Stimulated activated naive CD4-positive, alpha-beta T cell (primary cell): ENCODE measurements around the gene CEP63.
"Not testable (repeated sequence)": the region's sequence is repeated elsewhere in the genome, so short reads cannot be mapped to it uniquely, and the experiment has no call there.

Experiments
- DNase-seq, 6 experiments: peaks; one replicate each; lab custom pipeline; 2025; lab: John Stamatoyannopoulos, UW

CEP63 gene

DNA sequence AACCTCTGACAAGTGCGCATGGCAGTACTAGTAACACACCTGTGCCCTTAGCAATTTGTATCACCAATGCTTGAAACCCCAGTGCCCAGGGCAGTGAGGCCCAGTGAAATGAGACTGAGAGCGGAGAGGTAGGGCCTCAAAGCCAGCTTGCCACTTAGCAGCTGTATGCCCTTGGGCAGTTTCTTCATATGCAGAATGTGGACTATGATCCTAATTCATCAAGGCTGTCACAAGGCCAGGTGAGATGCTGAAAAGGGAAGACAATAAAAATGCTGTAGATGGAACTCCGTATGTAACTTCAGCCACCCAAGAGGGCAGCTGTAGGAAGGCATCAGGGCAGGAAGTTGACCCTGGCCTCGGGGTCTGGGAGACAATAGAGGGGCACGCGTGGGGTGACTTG, 90.6 kb downstream of the CEP63 start:
- no peak for DNase-seq

DNA sequence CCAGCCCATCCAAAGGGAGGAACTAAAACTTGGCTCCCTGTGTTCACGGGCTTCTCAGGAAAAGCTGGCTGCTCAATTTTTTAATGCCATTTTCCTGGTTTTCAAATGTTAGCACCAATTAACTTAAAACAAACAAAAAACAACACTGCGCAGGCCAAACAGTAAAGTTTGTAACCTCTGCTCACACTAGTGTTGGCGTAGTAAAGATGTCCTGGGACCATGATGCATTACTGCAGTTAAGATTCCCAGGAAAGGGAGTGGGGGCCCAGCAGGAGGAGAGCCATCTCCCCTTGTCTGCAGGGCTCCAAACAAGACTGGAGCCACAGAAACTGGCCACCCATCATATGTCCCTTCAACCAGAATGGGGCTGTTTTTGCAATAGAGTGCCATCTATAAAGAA, 91.0 kb downstream of the CEP63 start:
- no peak for DNase-seq

DNA sequence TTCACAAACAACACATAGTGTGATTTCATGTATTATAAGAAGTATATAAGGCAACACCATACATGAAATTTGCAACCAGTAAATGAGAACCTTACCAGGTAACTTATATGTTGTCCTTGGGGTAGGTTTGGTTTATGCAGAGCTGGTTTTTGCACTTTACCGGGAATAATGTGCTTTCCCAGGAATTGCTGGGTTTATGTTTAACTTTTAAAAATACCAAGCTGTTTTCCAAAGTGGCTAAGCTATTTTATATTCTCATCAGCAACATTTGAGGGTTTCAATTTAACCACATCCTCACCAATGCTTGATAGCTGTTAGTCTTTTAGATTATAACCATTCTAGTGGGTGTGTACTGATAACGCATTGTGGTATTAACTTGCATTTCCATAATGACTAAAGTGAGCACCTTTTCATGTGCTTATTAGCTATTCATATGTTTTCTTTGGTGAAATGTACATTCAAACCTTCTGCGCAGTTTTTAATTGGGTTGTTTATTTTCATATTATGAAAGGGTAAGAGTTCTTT, 93.3 kb downstream of the CEP63 start:
- DNase-seq, result no peak

DNA sequence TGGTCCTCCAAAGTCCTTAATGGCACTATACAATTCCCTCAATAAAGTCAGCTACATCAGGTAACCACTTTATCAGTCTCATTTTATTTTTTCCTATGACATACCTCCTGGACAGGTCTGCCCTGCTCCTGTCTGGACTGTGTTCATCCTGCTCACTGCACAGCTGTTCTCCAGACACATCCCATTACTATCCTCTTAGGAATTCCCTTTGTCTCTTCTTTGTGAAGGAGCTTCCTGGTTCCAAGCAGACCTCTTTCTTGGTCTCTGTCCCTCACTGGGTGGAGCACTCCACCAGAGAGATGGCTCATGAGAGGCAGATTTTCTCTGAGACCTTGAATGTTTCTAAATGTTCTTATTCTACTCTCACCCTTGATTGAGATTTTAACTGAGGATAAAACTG, 104.9 kb downstream of the CEP63 start:
- no peak for DNase-seq

DNA sequence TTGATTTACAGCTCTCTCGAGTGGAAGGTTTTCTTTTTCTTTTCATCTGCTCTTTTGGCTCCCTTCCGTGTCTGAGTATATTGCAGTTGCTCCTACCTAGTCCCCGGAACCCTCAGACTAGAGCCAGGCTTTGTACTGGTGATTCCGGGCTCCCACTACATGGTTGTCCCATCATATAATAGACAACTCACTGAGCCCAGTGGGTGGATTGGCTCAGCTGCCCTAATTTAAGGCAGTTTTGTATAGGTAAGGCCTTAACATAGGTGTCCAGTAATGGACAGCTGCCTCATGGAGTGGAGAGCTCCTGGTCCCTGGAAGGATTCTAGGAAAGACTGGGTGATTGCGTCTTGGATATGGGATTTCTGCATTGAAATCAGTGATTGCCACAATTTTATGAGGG, 106.9 kb downstream of the CEP63 start:
- DNase-seq, result no peak

DNA sequence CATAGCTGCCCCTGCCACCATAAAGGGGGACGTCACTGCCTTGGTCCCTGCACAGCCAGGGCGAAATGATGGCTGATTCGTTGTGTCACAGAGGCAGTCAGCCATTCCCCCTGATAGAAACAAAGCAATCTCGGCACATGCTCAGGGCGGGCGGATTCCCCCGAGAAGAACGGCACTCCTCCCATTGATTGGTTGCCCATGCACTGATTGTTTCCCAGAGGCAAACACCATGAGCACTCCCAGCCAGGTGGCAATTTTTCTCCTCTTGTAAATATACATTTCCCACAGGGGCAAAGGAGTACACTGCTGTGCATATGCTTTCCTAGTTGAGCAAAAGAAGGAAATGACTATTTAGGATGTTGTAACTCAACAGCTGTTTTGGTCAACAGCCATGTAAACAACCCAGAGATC, 108.5 kb downstream of the CEP63 start:
- no peak for DNase-seq

DNA sequence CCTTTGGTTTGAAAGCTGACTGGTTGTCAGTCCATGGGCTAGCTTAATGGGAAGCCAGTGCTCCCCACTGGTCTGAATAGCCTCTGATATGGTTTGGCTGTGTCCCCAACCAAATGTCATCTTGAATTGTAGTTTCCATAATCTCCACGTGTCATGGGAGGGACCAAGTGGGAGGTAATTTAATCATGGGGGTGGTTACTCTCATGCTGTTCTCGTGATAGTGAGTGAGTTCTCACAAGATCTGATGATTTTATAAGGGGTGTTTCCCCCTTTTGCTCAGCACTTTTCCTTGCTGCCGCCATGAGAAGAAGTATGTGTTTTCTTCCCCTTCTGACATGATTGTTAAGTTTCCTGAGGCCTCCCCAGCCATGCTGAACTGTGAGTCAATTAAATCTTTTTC, 109.1 kb downstream of the CEP63 start:
- not testable (repeated sequence) for DNase-seq

DNA sequence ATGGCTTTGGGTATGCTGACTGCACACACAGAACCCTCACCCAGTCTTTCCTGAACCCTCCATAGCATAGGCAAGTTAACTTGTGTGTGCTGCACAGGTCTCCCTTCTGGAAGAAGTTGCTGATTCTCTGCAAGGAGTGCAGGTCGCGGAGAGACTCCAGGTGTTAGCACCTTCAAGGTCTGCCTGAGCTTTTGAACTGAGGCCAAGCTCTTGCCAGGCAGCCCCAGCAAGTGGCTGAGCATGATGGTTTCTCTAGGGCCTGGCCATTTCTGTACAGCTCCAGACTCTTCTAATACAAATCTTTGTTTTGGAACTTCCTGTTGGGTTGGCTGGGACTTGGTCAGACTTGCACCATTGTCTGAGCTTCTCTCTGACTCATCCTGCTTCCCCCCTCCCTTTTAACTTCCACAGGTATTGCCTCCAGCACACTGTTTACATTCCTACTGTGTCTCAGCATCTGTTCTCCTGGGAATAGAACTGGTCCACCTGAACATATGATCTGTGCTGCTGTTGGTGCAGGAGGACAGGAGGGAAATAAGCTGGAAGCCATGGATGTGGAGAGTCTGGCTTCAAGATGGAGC, 111.6 kb downstream of the CEP63 start:
- no peak for DNase-seq

DNA sequence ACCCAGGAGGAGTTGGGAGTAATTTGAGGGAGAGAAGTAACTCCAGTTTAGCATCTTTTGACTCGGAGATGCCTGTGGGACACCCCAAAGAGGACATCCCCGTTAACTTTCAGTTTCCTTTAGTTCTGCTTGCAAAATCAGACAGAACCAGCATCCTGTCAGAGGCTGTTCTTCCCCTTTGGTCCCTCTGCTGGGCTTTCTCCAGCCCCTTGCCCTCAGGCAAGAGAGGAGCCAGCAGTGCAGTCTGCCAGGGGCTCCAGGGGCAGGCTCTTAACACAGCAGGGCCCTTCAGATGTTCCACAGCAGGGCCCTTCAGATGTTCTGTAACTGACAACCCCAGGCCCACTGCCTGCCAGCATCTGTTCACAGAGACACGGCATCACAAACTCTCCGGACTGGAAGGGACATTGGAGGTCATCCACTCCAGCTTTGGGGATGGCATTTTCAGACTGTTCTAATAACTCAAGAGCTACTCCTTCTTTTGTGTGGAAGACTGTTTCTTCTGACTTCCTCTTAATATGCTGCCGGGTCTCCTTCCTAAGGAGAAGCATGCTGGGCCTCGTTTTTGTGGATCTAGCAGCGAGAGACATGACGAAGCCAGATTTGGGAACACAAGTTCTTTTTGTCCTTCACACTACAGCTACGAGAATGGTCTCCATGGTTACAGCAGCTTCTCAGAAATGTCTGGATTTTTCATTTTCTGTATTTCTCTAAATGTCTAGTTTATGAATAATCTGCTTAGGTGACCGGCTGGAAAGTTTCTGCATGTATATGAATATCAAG, 113.1 kb downstream of the CEP63 start:
- DNase-seq, result no peak

DNA sequence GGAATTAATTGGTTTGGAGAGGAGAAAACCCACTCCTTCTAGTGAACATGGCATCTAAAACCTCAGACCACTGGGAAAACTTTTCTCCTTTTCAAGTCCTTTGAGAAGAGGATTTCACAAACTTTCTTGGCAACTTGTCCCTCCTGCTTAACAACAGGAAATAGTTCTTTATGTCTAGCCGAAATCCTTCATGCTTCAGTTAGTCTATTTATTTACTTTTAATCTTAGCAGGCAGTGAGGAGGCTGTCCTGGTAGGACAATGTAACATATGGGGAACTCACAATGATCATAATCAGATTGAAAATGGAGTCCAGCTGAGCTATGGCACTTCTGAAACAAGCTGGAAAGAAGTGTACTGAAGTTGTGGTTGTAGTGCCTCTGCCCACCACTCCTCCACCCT, 114.3 kb downstream of the CEP63 start:
- no peak for DNase-seq

DNA sequence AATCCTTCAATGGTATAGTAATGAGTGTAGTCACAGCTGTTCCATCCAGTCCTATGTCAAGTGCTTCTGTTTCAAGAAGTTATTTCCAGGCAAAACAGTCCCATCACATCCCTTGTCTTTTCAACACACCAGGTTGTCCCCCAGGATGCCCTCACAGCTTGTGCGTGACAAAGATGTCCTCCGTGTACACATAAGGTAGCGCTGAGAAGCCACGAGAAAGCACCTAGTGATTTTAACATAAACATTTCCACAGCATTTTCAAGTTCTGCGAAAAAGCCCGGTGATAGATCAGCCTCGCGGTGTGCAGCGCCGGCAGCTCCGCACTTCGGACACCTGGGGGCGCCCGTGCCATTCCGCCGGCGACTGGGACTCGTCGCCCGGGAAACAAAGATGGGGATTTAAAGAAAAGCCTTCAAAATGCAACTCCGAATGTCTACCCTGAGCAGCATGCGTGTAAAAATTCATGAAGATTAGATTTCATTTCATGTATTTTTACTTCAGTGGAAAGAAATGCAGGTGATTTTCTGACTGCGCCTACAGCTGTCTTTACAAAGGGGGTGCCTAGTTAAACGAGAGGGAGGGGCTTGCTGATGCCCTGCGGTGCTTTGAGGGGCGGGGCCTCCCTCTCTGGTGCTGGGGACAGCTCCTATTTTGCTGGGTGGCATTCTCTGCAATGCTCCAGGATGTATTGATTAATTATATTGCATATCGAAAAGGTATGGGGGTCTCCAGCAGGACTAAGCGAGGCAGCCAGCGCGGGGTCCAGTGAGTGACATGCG, 115.0 kb downstream of the CEP63 start:
- peak; percentile 14 to 59 (median 20) for DNase-seq

DNA sequence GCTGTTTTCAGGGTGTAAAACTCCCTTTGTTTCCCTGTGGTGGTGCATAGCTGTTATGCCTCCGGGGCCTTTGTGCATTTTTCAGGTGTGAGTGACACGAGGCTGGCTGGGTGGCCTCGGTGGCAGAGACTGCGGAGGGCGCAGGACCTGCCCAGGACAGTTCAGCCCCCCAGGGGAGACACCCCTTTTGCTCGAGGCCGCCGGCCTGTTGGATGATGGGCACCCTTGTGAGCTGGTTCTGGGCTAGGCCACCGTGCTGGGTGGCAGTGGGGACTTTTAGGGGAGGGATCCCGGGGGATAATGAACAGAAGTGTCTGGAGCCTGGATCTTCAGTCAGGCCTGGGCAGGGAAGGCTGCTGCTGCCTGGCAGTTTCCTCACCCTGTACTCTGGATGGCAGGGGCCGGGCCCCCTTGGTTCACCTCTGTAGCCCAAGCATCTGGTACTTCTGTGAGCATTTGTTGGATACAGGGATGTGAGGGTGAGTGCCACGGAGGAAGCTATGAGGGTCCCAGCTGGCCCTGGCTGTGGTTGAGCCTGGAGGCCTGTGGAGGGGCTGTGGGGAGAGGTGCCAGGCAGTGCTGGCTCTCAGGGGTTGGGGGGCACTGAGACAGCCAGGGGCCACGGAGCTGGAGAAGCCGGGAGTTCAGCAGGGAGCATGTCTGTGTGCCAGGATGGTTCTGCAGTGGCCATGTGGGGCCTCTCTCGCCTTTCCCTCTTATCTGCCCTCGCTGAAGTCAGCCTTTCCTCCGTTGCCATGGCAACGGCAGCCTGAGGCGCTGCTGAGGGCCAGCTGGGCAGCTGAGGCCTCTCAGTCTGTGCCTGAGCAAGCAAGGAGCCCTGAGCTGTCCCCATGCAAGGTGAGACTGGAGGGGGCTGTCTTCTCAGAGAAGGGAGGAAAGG, 115.9 kb downstream of the CEP63 start:
- no peak for DNase-seq

DNA sequence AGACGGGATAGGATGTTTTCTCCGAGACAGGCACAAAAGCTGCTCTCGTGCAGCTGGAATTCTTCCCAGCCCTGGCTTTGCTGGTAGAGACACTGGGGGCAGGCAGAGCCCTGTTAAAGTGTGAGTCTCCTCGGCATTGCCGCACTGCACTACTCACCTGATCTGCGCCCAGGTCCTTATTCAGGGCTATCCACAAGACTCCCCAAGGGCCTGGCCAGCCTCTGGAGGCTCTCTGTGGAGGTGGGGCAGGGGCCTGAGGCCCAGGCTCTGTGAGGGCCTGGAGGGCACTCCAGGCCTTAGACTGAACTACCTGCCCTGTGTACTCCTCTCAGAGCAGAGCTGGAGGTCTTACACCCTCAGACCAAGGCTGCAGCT, 116.6 kb downstream of the CEP63 start:
- DNase-seq, result no peak

DNA sequence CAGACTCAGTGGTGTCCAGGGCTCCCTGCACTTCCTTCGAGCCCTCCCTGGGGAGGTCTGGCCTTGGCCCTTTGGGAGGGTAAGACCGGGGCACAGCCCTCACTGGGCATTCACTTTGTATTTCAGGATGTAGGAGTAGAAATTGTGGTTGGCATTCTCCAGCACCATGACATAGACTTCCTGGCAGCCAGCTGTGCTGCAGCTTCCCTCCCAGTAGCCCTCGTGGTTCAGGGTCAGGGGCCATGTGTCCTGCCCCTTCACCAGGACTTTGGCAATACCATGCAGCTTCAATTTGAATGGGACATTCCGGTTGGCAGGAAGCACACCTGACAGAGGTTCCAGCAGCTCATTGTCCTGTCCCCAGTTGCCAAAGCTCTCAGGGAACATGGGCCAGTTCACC, 117.6 kb downstream of the CEP63 start:
- DNase-seq, result no peak

DNA sequence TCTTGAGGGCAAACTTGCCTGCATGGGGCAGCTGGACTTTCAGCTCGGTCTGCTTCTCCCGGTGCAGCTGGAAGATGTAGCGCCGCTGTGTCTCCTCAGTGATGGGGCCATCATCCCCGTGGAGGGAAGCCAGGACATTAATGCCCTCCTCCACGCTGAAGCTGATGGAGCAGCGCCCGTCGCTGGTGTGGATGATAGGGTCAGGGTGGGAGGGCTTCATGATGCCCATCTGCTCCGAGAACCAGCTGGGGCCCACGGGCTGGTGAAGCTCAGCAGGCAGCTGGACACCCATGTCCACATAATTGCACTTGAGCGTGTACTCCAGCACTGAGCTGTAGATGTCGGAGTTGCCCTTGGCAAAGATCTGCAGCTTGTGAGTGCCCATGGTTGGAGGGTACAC, 118.1 kb downstream of the CEP63 start:
- no peak for DNase-seq

DNA sequence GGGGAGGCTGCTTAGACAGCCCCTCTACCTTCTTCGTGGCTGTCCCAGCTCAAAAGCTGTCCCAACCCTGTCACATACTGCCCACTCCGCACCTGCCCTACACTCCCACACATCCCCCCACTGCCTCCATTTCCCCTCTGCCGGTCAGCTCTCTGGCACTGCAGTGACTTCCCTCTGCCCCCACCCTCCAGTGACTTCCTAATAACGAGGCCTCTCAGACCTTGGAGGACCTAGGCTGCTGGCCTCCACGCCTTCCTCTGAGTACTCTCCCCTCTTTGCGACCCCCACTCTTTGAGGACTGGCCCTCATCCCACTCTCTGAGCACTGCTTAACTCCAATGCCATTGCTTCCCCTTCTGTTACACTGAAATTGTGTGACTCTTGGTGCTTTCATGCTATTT, 119.7 kb downstream of the CEP63 start:
- no peak for DNase-seq

DNA sequence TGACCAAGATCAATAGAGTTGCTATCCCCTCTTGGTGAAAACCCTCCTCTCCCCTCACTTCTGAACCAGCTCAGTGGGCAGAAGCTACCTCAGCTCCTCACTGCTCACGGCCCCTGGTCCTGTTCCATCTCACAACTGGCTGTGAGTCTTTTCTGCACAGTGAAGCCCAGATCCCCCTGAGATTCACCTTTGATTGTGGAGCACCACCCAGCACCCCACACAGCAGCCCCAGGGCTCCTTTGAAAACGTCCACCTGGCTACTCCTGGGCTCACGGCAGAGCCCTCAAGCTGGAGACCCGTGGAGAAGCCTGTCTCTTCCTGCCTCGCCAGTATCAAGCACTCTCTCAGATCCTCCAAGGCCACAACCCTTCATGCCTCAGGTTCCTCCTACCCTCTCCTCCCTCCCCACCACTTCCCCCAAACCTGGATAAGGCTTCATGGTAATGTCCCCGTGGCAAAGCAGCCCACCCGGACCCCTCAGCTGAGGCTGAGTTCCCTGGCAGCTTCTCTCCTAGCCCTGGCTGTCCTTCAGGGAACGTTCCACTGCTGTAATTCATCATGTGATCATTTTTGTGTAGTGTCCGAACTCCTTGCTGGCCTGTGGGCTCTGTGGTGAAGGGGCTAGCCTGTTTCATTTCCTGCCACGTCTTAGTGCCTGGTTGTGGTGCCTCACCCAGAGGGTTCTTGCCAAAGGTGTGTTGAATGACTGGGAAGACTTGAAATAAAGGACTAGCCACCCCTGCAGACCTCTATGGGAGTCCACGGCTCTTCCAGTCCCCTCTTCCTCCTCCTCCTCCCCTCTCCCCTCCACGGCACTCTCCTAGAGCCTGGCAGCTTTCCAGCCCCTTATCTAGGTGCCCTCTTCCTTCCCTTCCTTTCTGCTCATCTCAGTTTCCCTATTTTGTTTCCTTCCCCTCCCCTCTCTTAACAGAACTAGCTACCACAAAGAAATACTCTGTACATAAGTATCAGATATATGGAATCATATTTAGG, 120.5 kb downstream of the CEP63 start:
- DNase-seq, result no peak

DNA sequence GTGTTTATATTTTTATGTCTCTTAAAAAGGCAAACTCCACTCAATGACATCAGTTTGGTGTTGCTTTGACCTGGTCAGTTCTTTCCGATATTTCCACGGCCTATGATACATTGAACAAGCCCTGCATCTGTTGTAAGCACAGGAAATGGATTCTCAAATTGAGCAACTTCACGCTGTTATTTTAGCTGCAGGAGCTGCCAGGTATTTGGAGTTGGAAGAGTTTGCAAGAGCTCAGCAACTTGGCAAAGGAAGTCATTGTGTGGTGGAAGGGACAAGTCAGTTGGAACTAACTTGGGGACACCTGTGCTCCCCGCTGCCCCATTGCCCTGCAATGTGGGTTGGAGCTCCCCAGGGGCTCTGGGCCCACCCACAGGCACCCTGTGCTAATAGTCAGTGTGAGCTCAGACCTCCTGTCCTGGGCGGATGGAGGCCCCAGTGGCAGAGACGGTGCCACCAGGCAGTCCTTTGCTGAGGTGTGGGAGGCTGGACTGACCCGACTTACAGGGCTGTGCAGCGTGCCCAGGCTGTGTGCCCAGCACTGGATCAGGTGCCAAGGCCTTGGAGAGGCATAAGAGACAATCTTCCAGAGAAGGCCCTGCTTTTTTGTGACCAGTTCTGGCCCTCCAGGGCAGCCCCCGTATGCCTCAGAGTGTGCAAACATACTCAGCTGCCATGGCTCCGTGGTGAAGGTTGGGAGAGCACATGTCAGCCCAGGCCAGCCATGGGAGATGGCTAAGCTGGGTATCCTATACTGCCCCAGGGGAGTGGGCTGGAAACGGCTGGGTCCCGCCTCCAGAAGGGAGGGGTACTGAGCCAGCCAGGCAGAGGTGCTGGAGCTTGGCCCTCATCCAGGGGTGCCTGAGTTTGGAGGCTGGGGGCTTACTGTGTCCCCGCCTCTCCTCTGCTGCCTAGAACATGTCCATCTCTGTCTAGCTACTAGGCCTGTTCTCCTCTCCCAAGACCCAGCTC, 121.5 kb downstream of the CEP63 start:
- no peak for DNase-seq

DNA sequence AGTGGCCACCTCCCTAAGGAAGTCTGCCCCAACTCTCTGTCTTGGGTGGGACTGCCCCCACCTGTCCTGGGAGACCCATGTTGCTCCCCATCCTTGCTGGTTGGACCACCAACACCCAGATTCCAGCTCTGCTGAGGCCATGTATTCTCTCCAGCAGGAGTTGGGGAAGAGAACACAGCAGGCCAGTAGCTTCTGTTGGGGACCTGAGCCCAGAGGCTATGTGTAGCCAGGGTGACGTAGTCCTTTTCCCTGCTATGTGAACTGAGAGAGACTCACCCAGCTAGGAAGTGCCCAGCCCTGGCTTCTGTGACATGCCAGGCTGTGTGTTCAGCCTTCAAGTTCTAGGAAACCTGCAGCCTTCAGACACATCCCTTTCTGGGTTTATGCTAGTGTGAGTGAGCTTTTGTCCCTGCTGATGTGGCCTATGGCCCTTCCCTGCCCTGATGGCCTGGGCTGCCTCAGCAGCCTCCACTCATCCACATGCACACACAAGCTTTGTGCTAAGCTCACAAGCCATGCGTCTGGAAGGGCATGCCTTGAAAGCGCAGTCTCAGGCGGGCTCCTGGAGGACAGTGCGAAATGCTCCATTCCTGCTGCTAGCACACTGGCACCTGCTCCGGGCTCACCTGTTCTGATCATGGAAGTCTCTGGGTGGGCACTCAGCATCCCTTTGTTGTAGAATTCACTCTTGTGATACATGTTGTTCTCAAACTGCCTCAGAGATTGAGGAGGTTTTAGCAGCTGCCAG, 122.3 kb downstream of the CEP63 start:
- no peak for DNase-seq
